NK-92 (cell line): Measurements from ENCODE around the gene LYRM9.
"Not testable (repeated sequence)": the region's sequence is repeated elsewhere in the genome, so short reads cannot be mapped to it uniquely, and the experiment has no call there.

Experiments
- DNase-seq: peaks from one replicate; lab custom pipeline; 2025; ENCODE audit not compliant: unreplicated experiment; lab: John Stamatoyannopoulos, UW

The LYRM9 gene

GRCh38 chr17:27845264-27846041 is 47.7 kb downstream of the LYRM9 start:
- no peak for DNase-seq

GRCh38 chr17:27840688-27841087 is 52.5 kb downstream of the LYRM9 start:
- no peak for DNase-seq

DNA sequence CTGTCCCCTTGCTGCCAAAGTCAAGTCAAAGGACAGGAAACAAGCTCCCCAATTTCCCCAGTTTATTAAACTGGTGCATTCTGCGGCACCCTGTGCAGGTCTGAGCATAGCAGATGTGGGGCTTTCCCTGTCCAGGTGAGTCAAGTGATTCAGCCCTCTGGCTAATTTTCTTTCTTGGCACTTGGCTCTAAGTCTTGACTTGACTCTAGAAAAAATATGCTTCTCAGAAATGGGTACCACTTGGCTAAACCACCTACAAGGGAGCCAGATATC is 52.8 kb downstream of the LYRM9 start:
- DNase-seq: not testable (repeated sequence)

- DNase-seq: not testable (repeated sequence)
Observed at GRCh38 chr17:27839571-27840405, 53.4 kb downstream of the LYRM9 start.

DNA sequence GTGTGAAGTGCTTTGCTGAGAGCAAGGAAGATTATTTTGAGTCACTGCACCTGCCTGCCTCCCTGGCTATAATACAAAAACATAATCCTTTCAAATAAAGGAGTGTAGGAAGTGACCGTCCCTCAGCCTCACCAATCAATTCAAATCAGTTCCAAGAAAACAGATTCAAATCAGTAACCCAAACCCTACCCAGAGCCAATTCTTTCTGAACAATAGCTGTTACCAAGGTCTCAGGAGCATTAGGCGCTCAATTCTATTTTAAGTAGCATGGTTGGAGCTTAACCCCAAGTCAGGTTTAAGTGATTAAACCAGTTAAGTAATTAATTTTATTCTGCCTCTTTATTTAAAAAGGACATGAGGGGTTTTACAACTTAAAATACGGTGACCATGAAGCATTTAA is 54.6 kb downstream of the LYRM9 start:
- not testable (repeated sequence) for DNase-seq

- DNase-seq: not testable (repeated sequence)
Observed at GRCh38 chr17:27837769-27838168, 55.4 kb downstream of the LYRM9 start.

DNA sequence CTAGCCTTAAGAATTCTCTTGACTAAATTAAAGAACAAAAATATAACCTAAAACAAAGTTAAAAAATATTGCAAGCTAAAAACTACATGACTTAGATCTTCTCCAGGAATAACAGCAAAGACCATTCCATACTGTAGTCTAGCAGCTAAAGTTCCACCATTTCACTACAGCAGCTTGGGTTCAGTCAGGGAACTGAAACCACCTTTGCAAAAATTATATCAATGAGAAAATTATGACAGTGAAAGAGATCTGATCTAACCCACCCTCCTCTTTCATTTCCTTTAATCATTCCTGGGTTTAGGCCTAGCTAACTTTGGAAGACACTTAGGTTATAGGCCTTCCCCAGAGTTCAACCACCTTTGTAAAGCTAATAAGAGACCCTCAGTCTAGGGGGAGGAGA is 56.5 kb downstream of the LYRM9 start:
- DNase-seq: no peak

- no peak for DNase-seq
Observed at GRCh38 chr17:27834571-27834970, 58.6 kb downstream of the LYRM9 start.

DNA sequence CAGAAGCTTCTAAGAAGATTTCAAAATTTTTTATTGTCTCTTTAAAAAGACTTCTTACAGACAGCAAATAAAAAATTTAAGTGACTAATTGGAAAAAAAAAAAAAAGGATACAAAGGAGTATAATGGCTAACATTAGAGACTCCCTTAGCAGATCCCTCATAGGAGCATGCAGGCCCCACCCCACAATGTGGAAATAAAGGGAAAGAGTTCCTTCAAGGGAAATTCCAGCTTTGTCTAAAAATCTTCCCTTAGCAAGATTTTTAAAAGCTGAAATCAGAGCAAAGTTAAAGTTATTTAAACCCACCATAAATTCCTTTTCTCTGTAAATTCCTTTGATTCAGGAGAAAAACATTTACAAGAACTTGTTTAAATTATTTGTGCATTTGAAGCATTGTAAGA is 60.3 kb downstream of the LYRM9 start:
- no peak for DNase-seq

DNA sequence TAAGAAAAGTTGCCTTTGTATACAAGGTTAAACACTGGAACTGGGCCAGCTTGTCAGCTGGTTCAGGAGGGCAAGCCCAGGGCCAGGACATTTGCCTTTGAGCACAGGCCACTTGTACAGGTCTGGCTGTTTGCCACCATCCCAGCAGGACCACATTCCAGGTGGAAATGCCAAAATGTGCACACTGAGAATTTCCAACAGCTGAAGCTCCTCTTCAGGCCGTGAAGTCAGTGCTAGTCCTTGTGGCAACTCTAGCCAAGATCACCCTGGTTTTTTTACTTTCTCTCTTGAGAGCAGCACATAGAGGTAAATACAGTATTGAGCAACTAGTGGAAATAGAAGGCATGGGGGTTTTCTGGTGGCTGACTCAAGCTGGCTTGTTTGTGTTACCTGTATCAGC is 63.3 kb downstream of the LYRM9 start:
- not testable (repeated sequence) for DNase-seq

DNA sequence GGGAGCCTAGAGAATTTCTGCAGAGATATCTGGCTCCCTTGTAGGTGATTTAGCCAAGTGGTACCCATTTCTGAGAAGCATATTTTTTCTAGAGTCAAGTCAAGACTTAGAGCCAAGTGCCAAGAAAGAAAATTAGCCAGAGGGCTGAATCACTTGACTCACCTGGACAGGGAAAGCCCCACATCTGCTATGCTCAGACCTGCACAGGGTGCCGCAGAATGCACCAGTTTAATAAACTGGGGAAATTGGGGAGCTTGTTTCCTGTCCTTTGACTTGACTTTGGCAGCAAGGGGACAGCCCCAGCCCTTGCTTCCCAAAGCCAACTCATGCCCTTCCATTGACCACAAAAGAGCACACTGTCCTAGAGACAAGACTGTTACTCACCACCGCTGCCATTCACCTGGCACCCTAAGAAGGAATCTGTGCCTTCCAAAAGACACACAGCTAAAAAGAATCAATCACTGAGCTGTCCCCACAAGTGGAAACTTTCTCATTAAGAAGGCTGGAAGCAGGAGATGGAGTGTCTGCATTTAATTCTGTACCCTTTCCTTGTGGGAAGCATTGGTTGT is 63.9 kb downstream of the LYRM9 start:
- not testable (repeated sequence) for DNase-seq
